SK-N-MC (cell line): ENCODE data around the gene NKIRAS2.
"Not testable (repeated sequence)": the region's sequence is repeated elsewhere in the genome, so short reads cannot be mapped to it uniquely, and the experiment has no call there.

Experiments
- EZH2 ChIP-seq: fragments of 200-600 bp; sonication (generic); IDR thresholded peaks from one replicate; pipeline ENCODE4 v1.6.1; 2017; ENCODE audit warnings: antibody characterized with exemption
- POLR2AphosphoS5 ChIP-seq: IDR thresholded peaks from 2 replicates; pipeline ENCODE4 v1.6.1; 2012; ENCODE audit warnings: mild to moderate bottlenecking, low read depth, low read length, borderline replicate concordance

DNA sequence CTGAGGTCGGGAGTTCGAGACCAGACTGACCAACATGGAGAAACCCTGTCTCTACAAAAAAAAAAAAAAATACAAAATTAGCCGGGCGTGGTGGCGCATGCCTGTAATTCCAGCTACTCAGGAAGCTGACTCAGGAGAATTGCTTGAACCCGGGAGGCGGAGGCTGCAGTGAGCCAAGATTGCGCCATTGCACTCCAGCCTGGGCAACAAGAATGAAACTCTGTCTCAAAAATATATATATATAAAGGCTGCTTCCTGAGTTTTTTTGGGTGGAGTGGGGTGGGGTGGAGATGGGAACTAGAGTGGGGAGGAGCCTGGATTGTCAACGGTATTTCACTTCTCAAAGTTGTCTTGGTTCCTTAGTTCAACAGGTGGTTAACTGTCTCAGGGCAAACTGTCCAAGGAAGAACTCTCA is 9.6 kb upstream of the NKIRAS2 start:
- not testable (repeated sequence) for TF ChIP-seq POLR2AphosphoS5, EZH2
